ENCODE data around the gene AGPAT3.

- TF ChIP-seq CTCF (IDR thresholded peaks at IDR 0.05) (no peak), POLR2A (IDR thresholded peaks at IDR 0.05) (no peak), POLR2AphosphoS5 (IDR thresholded peaks at IDR 0.05) (no peak)
These were observed 29.2 kb upstream of the AGPAT3 start for GRCh38 chr21:43835861-43836260.
